ENCODE measurements around the gene CPM. TPM values are rescaled to one million over a fixed set of nuclear protein-coding genes. Genes with fewer than 3 reads are reported as not detected.

The CPM gene
- total RNA-seq, 1 donor from 2014 or later = 41.7 TPM

GRCh38 chr12:68901145-68901544 lies 31.8 kb downstream of the CPM start:
- TF ChIP-seq CTCF (conservative IDR thresholded peaks at IDR 0.05; ENCODE audit: low read depth, low read length) = no peak
- no peak overlapping the region for H3K4me3 ChIP-seq (ENCODE audit: low read depth, low read length)
- DNase-seq (ENCODE audit: low read depth) = no peak

GRCh38 chr12:68900241-68900640 lies 32.7 kb downstream of the CPM start:
- no peak for DNase-seq (ENCODE audit: low read depth)
- TF ChIP-seq CTCF (conservative IDR thresholded peaks at IDR 0.05; ENCODE audit: low read depth, low read length) = no peak
- H3K4me3 ChIP-seq (ENCODE audit: low read depth, low read length) = no peak overlapping the region

GRCh38 chr12:68899251-68899771 lies 33.7 kb downstream of the CPM start:
- H3K4me3 ChIP-seq (ENCODE audit: low read depth, low read length) = no peak overlapping the region
- TF ChIP-seq CTCF (conservative IDR thresholded peaks at IDR 0.05; ENCODE audit: low read depth, low read length) = peak; percentile 92
- DNase-seq (ENCODE audit: low read depth) = peak; percentile 88

- H3K4me3 ChIP-seq (ENCODE audit: low read depth, low read length) = no peak overlapping the region
- no peak for TF ChIP-seq CTCF (conservative IDR thresholded peaks at IDR 0.05; ENCODE audit: low read depth, low read length)
- DNase-seq (ENCODE audit: low read depth) = no peak
These were observed 36.0 kb downstream of the CPM start for GRCh38 chr12:68896881-68897540.

DNA sequence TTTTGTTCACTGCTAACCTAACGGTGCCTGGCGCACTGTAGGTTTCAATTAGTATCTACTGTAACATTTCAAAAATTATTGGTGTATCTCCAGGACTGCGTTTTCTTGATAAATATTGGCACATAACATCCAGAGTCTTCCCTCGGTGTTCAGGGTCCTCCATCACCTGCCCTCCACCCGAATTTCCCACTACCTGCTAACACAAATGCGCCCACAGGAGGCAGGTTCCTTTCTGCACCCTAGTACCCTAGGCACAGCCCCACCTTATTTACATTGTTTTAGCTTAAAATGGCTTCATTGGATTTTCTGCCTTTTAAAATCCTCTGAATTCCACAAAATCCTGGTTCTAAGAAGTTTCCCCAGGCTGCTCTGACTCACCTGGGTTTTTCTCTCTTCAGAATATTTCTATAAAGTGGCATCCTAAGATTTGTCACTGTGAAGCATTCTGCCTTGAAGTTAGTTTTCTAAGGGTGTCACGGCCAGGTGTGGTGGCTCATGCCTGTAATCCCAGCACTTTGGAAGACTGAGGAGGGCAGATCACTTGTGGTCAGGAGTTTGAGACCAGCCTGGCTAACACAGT lies 38.6 kb downstream of the CPM start:
- no peak for TF ChIP-seq CTCF (conservative IDR thresholded peaks at IDR 0.05; ENCODE audit: low read depth, low read length)
- DNase-seq (ENCODE audit: low read depth) = no peak
- H3K4me3 ChIP-seq (ENCODE audit: low read depth, low read length) = no peak overlapping the region

DNA sequence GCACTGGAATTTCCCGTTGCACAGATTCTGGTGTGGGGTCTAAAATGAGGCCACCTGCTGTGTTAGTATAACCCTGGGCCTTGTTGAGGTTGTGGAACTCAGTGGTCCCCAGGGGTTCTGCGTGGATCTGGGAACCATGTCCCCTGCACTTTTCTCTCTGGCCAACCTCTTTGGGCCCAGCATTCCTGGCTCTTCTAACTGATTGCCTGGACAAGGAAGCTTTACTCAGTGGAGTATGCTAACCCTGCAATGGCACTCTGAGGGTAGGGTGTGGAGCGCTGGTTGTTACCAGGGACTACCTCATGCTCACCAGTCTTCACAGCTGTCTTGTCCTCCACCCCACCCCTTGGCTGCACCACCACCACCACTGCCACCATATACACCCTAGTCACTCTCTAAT lies 39.2 kb downstream of the CPM start:
- TF ChIP-seq CTCF (conservative IDR thresholded peaks at IDR 0.05; ENCODE audit: low read depth, low read length) = no peak
- no peak for DNase-seq (ENCODE audit: low read depth)
- no peak overlapping the region for H3K4me3 ChIP-seq (ENCODE audit: low read depth, low read length)

DNA sequence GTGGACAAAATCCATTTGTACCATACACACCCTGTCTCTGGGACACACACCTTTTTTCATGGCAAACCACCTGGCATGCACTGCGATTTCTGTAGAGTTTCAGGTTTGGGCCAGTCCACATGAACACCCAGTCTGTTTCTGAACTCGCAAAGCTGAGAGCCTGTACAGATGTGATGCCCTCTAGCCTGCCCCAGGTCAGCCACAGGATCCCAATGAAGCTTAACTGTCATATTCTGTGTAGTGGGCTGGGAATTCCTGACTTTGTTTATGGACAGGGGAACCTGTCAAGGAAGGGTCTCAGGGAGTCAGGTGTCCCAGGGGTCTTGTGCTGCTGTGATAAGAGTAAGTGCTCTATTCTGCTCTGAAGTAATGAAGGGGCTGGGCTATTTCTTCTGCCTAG lies 39.8 kb downstream of the CPM start:
- no peak overlapping the region for H3K4me3 ChIP-seq (ENCODE audit: low read depth, low read length)
- DNase-seq (ENCODE audit: low read depth) = no peak

More for the DNA sequence above, 39.8 kb downstream of the CPM start:
- no peak for TF ChIP-seq CTCF (conservative IDR thresholded peaks at IDR 0.05; ENCODE audit: low read depth, low read length)
